Epithelial cell of esophagus (primary cell): ENCODE data around the gene SLC22A4.

ENCODE experiments used
- DNase-seq: peaks from one replicate; pipeline ENCODE4 v3.0.0; 2010; ENCODE audit warnings: low read depth
- H3K4me3 ChIP-seq: 2 replicates; pipeline ENCODE4 v1.5.1; 2011; ENCODE audit warnings: mild to moderate bottlenecking, low read length, control low read depth
- CTCF ChIP-seq: IDR thresholded peaks from 2 replicates; pipeline ENCODE4 v1.5.1; 2011; ENCODE audit warnings: low read depth, mild to moderate bottlenecking, low read length, control low read depth, inconsistent platforms; ENCODE audit not compliant: insufficient read depth; ENCODE audit errors: missing control alignments

The SLC22A4 gene

DNA sequence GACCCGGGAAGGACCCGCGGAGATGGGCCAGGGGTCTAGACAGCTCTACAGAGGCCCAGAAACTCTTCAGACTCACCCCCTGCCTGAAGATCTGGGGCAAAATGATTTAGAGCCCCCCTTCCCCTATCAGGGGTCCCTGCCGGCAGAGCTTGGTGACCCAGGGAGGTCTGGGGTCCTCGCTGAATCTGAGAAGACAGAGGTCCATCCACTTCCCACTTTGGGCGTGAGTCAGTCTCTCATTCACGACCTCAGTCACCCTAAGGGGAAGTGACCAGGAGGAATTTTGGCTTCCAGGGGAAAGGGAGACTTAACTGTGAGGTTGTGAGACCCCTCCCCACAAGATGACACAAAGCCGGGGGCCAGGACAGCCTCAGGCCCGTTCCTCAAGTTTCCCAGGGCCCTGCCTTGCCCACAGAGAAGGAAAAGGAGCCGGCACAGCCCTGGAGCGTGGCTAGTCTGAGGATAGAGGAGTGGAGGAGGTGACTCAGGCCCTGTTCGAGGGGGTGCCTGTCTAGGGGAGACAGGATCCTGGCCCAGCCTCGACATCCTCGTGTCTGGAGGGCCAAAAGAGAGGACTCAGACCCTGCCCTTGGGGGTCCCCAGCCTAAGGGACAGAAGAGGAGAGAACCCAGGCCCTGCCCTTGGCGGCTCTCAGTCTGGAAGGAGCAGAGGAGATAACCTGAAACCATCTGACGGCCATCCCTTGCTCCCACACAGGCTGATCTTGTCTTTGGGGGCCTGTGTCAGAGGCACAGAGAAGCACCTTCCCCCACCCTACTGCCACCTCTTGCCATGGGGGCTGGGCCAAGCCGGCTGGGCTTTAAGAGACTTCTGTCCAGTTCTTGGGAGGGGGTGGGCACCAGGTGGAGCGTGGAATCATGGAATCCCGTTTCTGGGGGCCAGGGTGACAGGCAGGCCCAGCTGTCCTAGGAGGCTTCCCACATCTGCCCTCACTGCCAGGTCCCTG, 35.8 kb upstream of the SLC22A4 start:
- no peak for TF ChIP-seq CTCF
- peak overlapping the region; percentile 73 for H3K4me3 ChIP-seq
- DNase-seq: peak; percentile 53

- no peak for TF ChIP-seq CTCF
- peak overlapping the region; percentile 73 for H3K4me3 ChIP-seq
- peak; percentile 80 for DNase-seq
These were observed 34.9 kb upstream of the SLC22A4 start for GRCh38 chr5:132259069-132259851.

DNA sequence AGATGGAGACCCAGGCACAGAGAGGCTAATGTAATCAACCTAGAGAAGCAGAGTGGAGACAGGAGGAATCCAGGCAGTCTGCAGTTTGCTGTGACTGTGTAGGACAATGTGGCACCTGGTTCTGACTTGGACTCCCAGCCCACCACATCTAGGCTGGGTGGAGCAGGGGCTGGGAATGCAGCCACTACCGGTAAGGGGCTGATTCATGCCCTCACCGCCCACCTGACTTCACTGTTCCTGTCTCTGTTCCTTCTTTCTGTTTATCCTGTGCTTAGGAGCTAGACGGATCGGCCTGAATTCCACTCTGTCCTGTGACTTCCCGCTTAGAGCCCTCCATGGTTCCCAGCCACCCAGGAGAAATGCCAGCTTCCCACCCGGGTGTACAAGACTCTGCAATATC, 34.1 kb upstream of the SLC22A4 start:
- no peak overlapping the region for H3K4me3 ChIP-seq
- TF ChIP-seq CTCF: no peak
- peak; percentile 69 for DNase-seq

DNA sequence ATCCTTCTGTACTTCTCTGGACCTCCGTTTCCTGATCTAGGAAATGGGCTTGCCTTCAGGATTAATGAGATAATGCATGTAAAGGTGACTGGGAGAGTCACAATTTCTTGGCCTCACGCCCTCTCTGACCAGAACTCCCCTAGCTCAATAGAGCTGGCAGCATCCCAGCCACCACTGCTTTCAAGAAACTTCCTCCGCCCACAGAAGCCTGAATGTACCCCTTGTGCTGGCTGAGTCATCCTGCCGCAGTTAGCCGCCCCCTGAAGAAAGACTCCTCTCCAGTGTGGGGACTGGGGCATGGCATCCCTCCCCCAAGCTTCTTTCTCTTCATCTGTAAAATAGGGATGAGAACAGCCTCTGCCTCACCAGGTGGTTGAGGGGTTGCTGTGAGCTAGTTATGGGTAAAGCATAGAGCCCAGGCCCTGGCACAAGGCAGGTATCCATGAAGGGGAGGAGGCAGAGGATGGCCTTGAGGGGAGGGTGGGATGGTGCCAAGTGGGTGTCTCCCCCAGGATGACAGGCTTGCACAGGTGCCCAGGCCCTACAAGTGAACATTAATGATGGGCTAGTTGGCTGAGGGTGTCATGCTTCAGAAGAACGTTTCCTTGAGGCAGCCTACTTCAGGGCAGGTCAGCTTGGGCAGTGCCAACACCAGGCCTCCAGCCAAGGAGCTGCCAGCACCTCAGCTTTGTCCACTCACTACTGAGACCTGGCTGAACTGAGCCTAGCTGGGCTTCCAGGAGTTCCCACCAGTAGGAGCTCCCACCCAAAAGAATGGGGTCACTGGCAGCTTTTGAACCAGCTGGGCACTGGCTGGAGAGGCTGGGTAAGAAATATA, 33.3 kb upstream of the SLC22A4 start:
- no peak overlapping the region for H3K4me3 ChIP-seq
- TF ChIP-seq CTCF: no peak
- DNase-seq: peak; percentile 47

- DNase-seq: no peak
- no peak for TF ChIP-seq CTCF
- no peak overlapping the region for H3K4me3 ChIP-seq
These were observed 32.0 kb upstream of the SLC22A4 start for GRCh38 chr5:132261881-132262845.
